ENCODE measurements around the gene FBXO45.
"Not testable (repeated sequence)": the region's sequence is repeated elsewhere in the genome, so short reads cannot be mapped to it uniquely, and the experiment has no call there.

Gene FBXO45

GRCh38 chr3:196596355-196596754 is 27.9 kb downstream of the FBXO45 start:
- peaks cover 9% of the 10 kb centered on the region for H3K4me1 Mint-ChIP-seq
- peaks cover 34% of the 10 kb centered on the region for H3K27me3 Mint-ChIP-seq
- H3K9me3 Mint-ChIP-seq, result no peaks in the 10 kb centered on the region
- DNase-seq (no peak), ATAC-seq (no peak)
- no peak overlapping the region for H3K4me3 Mint-ChIP-seq
- peak overlapping the region in 1 of 2 donors; percentile 71 for H3K27ac Mint-ChIP-seq

GRCh38 chr3:196597971-196598733 is 29.7 kb downstream of the FBXO45 start:
- DNase-seq, result peak in 1 of 2 donors; percentile 51
- H3K4me3 Mint-ChIP-seq, result peak overlapping the region in 1 of 2 donors; percentile 83
- H3K27me3 Mint-ChIP-seq, result peaks cover 34% of the 10 kb centered on the region
- not testable (repeated sequence) for H3K9me3 Mint-ChIP-seq, H3K27ac Mint-ChIP-seq, ATAC-seq, H3K4me1 Mint-ChIP-seq

- Mint-ChIP-seq H3K27me3 (peaks cover 27% of the 10 kb centered on the region), H3K4me3 (no peak overlapping the region), H3K9me3 (no peaks in the 10 kb centered on the region), H3K27ac (no peak overlapping the region), H3K4me1 (peaks cover 14% of the 10 kb centered on the region)
- DNase-seq, result no peak
- no peak for ATAC-seq
Observed at GRCh38 chr3:196599734-196600128, 31.3 kb downstream of the FBXO45 start.

- no peaks in the 10 kb centered on the region for H3K9me3 Mint-ChIP-seq
- peaks cover 27% of the 10 kb centered on the region for H3K27me3 Mint-ChIP-seq
- peaks cover 15% of the 10 kb centered on the region for H3K4me1 Mint-ChIP-seq
- H3K4me3 Mint-ChIP-seq, result no peak overlapping the region
- DNase-seq, result no peak
- no peak for ATAC-seq
- H3K27ac Mint-ChIP-seq, result no peak overlapping the region
Observed at GRCh38 chr3:196600359-196600758, 31.9 kb downstream of the FBXO45 start.

GRCh38 chr3:196602673-196603072 is 34.2 kb downstream of the FBXO45 start:
- no peak overlapping the region for H3K27ac Mint-ChIP-seq
- H3K4me1 Mint-ChIP-seq, result peaks cover 15% of the 10 kb centered on the region
- H3K9me3 Mint-ChIP-seq, result no peaks in the 10 kb centered on the region
- peaks cover 7% of the 10 kb centered on the region for H3K27me3 Mint-ChIP-seq
- DNase-seq (no peak), ATAC-seq (no peak)
- no peak overlapping the region for H3K4me3 Mint-ChIP-seq

- Mint-ChIP-seq H3K4me1 (peaks cover 7% of the 10 kb centered on the region), H3K4me3 (no peak overlapping the region), H3K9me3 (peaks cover 0 to 2% of the 10 kb centered on the region in 2 donors), H3K27me3 (no peaks in the 10 kb centered on the region), H3K27ac (no peak overlapping the region)
- ATAC-seq (no peak), DNase-seq (no peak)
Observed at GRCh38 chr3:196603683-196604082, 35.2 kb downstream of the FBXO45 start.

GRCh38 chr3:196604548-196604947 is 36.1 kb downstream of the FBXO45 start:
- H3K9me3 Mint-ChIP-seq, result peaks cover 0 to 5% of the 10 kb centered on the region in 2 donors
- DNase-seq (peak; percentile 30 to 38), ATAC-seq (peak; percentile 50)
- peak overlapping the region in 1 of 2 donors; percentile 64 for H3K4me3 Mint-ChIP-seq
- H3K27ac Mint-ChIP-seq, result no peak overlapping the region
- no peaks in the 10 kb centered on the region for H3K27me3 Mint-ChIP-seq
- H3K4me1 Mint-ChIP-seq, result peaks cover 12% of the 10 kb centered on the region

- H3K27ac Mint-ChIP-seq, result peak overlapping the region in 1 of 2 donors; percentile 61
- no peaks in the 10 kb centered on the region for H3K27me3 Mint-ChIP-seq
- no peak for ATAC-seq
- no peak overlapping the region for H3K4me3 Mint-ChIP-seq
- H3K9me3 Mint-ChIP-seq, result peaks cover 0 to 5% of the 10 kb centered on the region in 2 donors
- no peak for DNase-seq
- H3K4me1 Mint-ChIP-seq, result peaks cover 37% of the 10 kb centered on the region
Observed at GRCh38 chr3:196608693-196609092, 40.2 kb downstream of the FBXO45 start.

- peaks cover 36% of the 10 kb centered on the region for H3K4me1 Mint-ChIP-seq
- DNase-seq (peak; percentile 85 to 90), ATAC-seq (peak; percentile 98)
- no peaks in the 10 kb centered on the region for H3K27me3 Mint-ChIP-seq
- H3K4me3 Mint-ChIP-seq, result peak overlapping the region; percentile 55 to 66
- peaks cover 0 to 5% of the 10 kb centered on the region in 2 donors for H3K9me3 Mint-ChIP-seq
- H3K27ac Mint-ChIP-seq, result peak overlapping the region; percentile 54
Observed at GRCh38 chr3:196609343-196609775, 40.9 kb downstream of the FBXO45 start.

- Mint-ChIP-seq H3K4me1 (peaks cover 31% of the 10 kb centered on the region), H3K27ac (peak overlapping the region; percentile 54), H3K27me3 (no peaks in the 10 kb centered on the region), H3K9me3 (peaks cover 0 to 5% of the 10 kb centered on the region in 2 donors), H3K4me3 (peak overlapping the region; percentile 55 to 66)
- peak; percentile 49 for ATAC-seq
- no peak for DNase-seq
Observed at GRCh38 chr3:196609805-196610515, 41.5 kb downstream of the FBXO45 start.

- H3K9me3 Mint-ChIP-seq, result peaks cover 0 to 5% of the 10 kb centered on the region in 2 donors
- H3K27me3 Mint-ChIP-seq, result no peaks in the 10 kb centered on the region
- peaks cover 31% of the 10 kb centered on the region for H3K4me1 Mint-ChIP-seq
- DNase-seq (no peak), ATAC-seq (no peak)
- peak overlapping the region; percentile 25 to 44 for H3K4me3 Mint-ChIP-seq
- H3K27ac Mint-ChIP-seq, result peak overlapping the region; percentile 56 to 59
Observed at GRCh38 chr3:196611761-196612483, 43.5 kb downstream of the FBXO45 start.

GRCh38 chr3:196615234-196615633 is 46.8 kb downstream of the FBXO45 start:
- not testable (repeated sequence) for H3K27me3 Mint-ChIP-seq, ATAC-seq, H3K27ac Mint-ChIP-seq, H3K9me3 Mint-ChIP-seq, H3K4me3 Mint-ChIP-seq, DNase-seq
- peaks cover 31% of the 10 kb centered on the region for H3K4me1 Mint-ChIP-seq

GRCh38 chr3:196617256-196617655 is 48.8 kb downstream of the FBXO45 start:
- Mint-ChIP-seq H3K9me3 (no peaks in the 10 kb centered on the region), H3K4me1 (peaks cover 24% of the 10 kb centered on the region), H3K4me3 (no peak overlapping the region), H3K27me3 (no peaks in the 10 kb centered on the region), H3K27ac (no peak overlapping the region)
- ATAC-seq (no peak), DNase-seq (no peak)

- ATAC-seq (no peak), DNase-seq (no peak)
- Mint-ChIP-seq H3K27me3 (no peaks in the 10 kb centered on the region), H3K4me3 (no peak overlapping the region), H3K4me1 (peaks cover 22% of the 10 kb centered on the region), H3K27ac (no peak overlapping the region), H3K9me3 (no peaks in the 10 kb centered on the region)
Observed at GRCh38 chr3:196619223-196619622, 50.8 kb downstream of the FBXO45 start.

- not testable (repeated sequence) for H3K27ac Mint-ChIP-seq, H3K4me3 Mint-ChIP-seq, H3K27me3 Mint-ChIP-seq, DNase-seq, H3K9me3 Mint-ChIP-seq, ATAC-seq
- peaks cover 26% of the 10 kb centered on the region for H3K4me1 Mint-ChIP-seq
Observed at GRCh38 chr3:196619627-196620026, 51.2 kb downstream of the FBXO45 start.

Measured in stimulated activated naive CD8-positive, alpha-beta T cell treated with anti-CD3 and anti-CD28 coated beads, Interleukin-15, amount 100 ng/mL, for 72 hours (primary cell).